ENCODE measurements around the gene NUDT5.
A peak's percentile ranks its signal among the peaks of the same experiment; 100 is the strongest.
"Not testable (repeated sequence)": the region's sequence is repeated elsewhere in the genome, so short reads cannot be mapped to it uniquely, and the experiment has no call there.

The NUDT5 gene

DNA sequence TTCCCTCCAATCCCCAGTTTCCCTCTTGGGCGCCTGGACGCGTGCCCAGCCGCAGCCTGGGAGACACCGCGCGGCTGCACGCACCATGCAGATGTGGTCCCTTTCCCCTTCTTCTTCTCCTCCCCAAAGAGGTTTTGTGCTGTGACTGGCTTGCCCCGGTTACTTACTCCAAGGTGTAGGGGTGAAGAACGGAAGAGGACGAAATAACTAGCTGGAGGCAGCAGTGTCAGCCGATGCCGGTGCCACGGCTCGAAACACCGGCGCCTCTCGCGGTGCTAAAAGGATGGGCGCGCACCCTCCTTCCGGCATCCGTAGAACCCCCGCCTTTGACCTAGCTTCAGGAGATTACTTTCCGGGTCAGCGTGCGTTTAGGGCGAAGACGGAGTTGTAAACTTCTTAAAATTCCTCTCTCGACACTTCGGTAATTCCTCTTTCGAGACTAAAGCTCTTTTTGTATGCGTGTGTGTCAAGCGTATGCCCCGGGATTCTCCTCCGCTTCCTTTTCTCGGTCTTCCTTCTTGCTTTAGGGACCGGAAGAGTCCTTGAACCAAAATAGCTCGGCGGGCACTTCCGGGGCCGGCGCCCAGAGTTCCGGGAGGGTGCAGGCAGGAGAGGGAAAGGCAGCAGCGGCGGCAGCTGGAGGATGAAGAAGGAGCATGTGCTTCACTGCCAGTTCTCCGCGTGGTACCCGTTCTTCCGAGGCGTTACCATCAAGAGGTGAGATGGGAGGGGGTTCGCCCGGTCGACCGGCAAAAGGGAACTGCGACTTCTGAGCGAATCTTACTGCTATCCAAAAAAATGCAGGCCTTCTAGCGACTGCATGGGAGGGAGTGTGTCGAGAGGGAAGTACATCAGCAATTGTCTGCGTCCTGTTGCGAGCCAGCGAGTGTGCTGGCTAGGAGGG is at the start of gene NUDT5, which contains the start of gene CDC123:
Gene NUDT5, minus strand, starts transcription at position 289 of the 904 bp plus-strand sequence. CDS start 9,600 bp downstream, outside the sequence.
Gene CDC123, plus strand, starts transcription at position 586 of the 904 bp plus-strand sequence. Its CDS starts 58 bp downstream, at position 644.
- peak; percentile 90 for DNase-seq

DNA sequence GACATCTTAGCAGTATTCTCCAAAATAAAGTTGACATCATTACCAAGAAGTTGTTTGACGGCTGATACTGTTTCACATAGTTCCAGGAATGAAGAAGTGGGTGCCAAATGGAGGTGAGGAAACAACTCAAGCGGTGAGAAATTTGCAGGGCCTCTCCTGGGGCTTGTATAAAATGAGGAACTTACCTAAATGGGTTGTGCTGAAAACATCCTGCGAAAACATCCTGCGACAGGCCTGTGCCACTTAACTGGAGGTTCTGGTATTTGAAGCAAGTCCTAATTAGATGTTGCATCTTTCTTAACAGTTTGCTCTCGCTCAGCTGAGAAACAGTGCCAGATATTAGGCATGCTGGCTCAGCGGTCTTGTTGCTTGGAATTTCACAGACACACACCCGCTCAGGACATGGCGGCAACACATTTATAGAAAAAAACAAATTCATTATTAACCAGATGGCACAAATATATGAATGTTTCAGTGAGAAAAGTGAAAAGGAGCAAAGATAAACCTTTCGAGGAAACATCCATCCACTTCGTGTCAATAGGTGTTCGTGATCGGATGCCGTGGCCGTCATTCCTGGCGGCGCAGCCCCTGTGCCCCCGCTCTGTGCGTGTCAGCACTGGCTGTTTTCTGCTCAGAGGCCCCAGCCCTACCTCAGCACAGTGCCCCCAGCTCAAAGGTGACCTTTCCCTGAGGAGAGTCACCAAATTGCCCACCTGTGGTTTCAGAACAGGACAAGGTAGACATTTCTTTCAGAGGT is 48.4 kb upstream of the NUDT5 start:
- DNase-seq, result no peak

GRCh38 chr10:12241810-12242529 is 46.3 kb upstream of the NUDT5 start:
- peak; percentile 75 for DNase-seq

DNA sequence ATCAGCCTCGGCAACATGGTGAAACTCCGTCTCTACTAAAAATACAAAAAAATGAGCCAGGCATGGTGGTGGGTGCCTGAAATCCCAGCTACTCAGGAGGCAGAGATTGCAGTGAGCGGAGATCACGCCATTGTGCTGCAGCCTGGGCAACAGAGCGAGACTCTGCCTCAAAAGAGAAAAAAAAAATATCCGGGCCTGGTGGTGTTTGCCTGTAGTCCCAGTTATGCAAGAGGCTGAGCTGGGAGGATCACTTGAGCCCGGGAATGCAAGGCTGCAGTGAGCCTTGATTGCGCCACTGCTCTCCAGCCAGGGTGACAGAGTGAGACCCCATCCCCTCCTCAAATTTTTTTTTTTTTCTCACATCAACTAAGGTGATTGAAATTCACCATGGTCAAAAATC is 43.1 kb upstream of the NUDT5 start:
- DNase-seq, result no peak

GRCh38 chr10:12237265-12238220 is 41.9 kb upstream of the NUDT5 start:
- DNase-seq, result no peak

DNA sequence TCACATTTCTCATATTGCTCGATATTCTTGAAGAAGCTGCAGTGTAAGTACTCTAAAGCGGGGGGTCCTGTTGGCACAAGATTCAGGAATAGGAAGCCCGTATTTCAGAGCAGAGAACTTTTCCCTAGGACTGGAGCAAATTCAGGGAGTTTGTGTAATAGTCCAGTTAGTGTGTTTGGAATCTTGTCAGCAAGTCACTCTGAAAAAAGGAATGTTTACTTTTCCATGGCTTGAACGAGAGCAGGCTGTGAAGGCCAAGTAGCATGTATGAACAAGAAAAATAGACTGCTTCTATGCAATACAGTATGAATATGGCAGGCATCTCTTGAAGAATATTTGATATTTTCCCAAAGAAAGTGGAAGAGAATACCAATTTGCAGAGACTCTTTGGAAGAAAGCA is 40.1 kb upstream of the NUDT5 start:
- no peak for DNase-seq

DNA sequence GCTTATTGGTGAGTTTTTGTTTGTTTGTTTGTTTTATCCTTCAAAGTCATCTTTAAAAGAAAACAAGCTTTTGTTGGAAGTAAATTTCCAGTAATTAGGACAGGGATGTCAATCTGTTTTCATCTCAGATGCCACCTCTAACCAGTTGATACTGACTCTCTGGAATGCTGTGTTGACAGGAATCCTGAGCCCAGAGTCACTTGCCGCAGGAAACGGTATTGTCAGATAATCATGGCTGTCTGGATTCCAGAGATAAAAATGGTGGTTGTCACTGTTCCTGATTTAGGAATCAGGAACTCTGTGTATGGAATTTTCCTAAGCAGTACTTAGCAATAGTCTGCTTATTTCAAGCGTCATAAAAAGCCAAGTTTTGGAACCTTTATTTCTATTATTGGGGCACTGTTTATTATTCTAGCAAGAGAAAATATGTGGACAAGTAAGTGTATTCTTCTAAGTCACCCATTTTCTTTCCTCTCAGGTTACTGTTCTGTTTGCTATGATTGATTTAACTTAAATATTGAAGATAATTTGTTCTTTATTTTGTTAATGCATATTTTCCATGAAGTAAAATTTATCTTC is 39.5 kb upstream of the NUDT5 start:
- no peak for DNase-seq

GRCh38 chr10:12234687-12235086 is 39.0 kb upstream of the NUDT5 start:
- not testable (repeated sequence) for DNase-seq

DNA sequence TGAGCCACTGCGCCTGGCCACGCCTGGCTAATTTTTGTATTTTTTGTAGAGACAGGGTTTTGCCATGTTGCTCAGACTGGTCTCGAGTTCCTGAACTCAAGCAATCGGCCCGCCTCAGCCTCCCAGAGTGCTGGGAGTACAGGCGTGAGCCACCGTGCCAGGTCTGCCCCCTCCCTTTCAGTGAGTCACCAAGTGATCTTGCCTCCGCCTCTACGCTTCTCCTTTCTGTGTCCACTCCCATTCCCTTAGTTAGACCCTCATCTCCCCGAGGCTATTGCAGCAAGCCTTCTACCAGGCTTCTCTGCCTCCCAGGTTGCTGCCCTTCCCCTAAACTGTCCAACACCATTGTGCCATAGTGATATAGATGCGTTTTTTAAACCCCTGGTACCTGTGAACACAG is 33.2 kb upstream of the NUDT5 start:
- no peak for DNase-seq

- not testable (repeated sequence) for DNase-seq
Observed at GRCh38 chr10:12226438-12226837, 30.7 kb upstream of the NUDT5 start.

GRCh38 chr10:12225444-12225843 is 29.8 kb upstream of the NUDT5 start:
- DNase-seq, result no peak

DNA sequence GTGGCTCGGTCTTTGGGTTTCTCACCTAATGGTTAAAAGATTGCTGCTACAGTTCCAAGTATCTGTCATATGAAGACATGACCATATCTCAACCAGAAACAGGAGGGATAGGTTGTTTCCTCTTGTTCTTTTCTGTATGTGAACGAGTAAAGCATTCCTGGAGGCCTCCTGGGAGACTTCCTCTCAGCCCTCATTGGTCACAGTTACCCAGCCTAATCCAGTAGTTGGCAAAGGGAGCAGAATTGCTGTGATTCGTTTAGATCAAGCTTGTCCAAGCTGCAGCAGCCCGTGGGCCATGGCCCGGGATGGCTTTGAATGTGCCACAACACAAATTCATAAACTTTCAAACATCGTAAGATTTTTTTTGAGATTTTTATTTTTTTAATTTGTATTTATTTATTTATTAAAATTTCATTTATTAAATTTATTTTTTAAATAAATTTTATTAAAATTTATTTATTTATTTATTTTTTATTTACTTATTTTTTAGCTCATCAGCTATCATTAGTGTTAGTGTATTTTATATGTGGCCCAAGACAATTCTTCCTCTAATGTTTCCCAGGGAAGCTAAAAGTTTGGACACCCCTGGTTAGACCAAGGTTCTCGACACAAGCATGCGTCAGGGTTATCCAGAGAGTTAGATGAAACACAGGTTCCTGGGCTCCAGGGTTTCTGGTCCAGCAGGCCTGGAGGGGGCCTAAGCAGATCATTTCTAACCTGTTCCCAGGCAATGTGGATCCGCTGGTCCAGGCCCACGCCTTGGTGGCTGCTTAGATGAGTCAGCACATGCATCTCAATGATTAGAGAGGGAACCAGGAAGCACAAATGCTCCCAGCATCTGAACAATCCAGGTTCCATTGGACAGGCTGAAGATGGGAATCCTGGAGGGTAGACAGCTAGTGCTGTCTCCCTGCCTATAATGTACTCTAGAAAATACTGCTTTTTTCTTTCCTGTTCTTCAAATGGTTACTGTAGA is 25.9 kb upstream of the NUDT5 start:
- DNase-seq, result peak; percentile 6

DNA sequence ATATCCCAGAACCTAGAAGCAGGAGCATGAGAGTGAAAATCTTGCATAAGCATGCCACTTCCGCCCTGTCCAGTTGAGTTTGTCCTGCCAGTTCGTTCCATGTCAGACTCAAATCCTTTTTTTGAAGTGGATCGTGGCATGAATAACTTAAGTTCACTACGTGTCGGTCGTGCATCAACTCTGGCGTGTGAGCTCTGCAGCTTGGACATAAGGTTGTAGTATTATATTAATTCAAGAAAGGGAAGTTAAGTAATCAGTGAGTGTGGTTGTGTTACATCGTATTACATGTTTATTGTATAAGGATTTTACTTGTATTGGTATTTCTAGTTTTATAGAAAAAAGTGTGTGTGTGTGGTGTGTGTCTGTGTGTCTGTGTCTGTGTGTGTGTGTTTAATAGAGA is 23.3 kb upstream of the NUDT5 start:
- no peak for DNase-seq

DNA sequence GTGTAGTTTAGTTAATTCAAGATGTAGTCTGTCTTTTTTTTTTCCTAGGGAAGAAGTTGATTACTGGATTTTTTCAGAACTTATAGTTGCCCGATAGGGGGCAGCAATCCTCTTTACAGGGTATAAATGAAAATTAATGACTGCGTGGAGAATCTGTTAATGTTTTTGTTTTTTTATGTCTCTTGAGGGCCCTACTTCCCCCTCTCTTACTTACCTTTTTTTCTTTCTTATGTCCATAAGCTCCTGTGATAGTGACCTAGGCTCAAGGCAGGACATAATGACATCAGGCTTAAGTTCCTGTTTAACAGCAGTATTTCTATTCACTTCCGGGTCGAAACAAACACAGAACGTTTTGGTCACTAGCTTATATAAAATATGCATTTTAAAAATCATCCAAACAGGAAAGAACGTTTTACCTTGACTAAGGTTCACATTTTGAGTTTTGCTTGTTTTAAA is 19.1 kb upstream of the NUDT5 start:
- DNase-seq, result peak; percentile 55

DNA sequence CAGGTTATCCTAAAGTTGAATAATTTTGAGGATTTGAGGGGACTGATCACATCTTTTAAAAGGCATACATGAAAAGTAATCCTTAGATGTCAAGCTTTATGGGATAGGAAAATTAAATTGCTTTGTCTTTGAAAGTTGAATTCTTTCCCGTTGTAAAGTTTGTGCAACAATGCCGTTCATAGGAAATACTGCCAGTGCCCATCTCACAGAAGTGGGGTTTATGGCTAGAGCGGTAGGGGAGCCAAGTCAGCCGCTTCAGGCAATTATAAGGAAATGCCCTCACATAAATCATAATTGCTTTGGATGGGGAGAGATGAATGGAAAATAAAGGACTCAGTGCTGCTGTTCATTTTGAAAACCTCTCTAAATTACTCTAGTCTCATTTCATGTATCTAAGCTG is 18.4 kb upstream of the NUDT5 start:
- no peak for DNase-seq

DNA sequence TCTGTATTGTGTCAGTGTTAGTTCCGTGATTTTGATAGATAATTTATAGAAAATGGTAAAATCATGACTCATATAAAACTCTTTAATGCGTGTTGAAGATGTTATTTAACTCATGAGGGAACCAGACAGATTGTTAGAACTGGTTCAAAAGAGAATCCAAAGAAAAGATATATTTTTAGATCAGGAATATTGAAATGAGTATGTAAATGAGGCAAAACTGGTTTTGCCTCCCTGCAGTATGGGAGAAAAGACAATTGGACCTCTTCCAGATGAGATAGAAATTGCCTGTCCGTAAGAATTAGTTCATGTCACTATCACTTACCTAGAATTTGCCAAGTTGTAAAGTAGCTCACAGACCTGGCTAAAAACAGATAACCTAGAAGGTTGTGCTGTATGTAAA is 17.9 kb upstream of the NUDT5 start:
- DNase-seq, result no peak

DNA sequence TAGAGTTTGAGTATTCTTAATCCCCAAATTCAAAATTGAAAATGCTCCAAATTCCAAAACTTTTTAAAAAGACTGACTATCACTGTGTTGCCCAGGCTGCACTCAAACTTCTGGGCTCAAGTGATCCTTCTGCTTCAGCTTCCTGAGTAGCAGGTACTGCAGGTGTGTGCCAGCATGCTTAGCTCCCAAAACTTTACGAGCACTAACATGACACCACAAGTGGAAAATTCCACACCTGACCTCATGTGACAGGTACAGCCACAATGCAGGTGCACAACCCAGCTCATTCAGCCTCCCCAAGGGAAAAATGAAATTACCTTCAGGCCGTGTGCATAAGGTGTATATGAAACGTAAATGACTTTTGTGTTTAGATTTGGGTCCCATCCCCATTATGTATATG is 16.8 kb upstream of the NUDT5 start:
- DNase-seq, result no peak

DNA sequence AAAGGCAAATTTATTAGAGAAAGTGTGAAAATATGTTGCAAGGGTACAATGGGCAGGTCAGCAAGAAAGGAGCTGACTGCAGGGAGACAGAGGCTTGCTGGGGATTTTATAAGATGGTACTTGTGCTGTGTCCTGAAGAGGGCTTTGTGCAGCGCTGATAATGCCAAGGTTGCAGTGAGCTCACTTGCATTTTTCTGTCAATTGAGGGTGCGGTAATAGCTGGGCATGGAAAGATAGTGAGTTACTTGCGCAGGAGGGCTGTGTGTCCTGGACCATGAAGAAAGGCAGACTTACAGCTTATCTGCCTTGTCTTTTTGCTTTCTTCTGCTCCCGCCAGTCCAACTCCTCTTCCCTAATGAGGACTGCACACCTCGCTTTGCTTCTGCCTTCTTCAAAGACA is 12.8 kb upstream of the NUDT5 start:
- no peak for DNase-seq

DNA sequence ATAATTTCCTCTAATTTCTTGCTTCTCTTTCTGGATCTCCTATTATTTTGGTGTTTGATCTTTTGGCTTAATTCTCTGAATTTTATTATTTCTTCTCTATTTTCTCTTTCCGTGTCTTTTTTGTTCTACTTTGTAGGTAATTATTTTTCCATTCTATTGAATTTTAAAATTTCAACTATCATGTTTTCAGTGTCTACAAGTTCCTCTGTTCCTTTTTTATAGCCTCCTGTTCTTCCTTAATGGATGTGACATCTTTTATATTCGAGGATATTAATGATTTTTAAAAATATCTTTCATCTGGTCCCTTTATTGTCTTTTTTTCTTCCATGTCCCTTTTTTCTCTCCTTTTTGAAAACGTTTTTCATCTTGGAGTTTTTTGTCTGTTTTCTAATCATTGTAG is 11.4 kb upstream of the NUDT5 start:
- DNase-seq, result no peak

DNA sequence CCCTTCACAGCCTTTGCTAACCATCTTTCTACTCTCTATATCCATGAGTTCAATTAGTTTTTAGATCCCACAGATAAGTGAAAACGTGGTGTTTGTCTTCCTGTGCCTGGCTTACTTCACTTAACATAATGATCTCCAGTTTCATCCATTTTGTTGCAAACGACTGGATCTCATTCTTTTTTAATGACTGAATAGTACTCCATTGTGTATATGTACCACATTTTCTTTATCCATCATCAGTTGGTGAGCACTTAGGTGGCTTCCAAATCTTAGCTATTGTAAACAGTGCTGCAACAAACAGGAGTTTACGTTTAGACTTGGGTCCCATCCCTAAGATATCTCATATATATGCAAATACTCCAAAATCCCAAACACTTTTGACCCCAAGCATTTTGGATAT is 9.4 kb upstream of the NUDT5 start:
- no peak for DNase-seq

All from stimulated activated CD4-positive, alpha-beta T cell treated with anti-CD3 and anti-CD28 coated beads, Interleukin-15, amount 100 ng/mL, for 24 hours (primary cell).